HPDE6-E6E7 (cell line): ENCODE measurements around the gene FEZF2.

Experiments
- DNase-seq: peaks from one replicate; pipeline ENCODE4 v3.0.0; 2011; ENCODE audit warnings: missing footprints; ENCODE audit errors: extremely low spot score

Gene FEZF2

DNA sequence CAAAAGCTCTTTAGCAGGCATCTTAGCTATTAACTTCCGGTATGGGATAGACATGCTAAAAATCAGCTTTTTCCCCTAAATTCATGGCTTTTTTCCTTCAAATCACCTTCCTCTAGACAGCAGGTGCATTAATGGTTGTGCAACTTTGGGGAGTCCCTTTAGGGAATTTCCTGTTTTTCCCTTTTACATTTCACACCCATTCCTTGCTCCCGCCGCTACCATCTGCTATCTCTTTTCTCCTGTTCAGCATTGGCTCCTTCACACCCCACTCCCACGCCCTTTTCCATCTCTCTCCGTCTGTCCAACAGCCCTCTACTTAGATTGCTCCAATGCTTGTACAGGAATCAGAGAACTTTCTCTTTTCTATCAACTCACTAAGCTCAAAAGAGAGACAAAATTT, 43.4 kb downstream of the FEZF2 start:
- no peak for DNase-seq

DNA sequence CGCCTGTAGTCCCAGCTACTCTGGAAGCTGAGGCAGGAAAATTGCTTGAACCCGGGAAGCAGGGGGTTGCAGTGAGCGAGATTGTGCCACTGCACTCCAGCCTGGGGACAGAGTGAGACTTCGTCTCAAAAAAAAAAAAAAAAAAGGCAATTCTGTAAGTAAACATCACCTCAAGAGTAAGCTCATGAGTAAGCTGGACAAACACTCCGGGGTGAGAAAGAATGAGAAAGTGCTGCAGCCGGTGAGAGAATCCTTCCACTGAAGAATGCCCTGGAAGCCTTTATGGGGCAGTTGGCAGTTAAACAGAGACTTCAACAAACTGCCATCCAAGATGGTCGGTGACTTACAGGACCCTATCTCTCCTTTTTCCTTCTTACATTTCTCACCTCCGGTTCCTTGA, 47.5 kb downstream of the FEZF2 start:
- no peak for DNase-seq

DNA sequence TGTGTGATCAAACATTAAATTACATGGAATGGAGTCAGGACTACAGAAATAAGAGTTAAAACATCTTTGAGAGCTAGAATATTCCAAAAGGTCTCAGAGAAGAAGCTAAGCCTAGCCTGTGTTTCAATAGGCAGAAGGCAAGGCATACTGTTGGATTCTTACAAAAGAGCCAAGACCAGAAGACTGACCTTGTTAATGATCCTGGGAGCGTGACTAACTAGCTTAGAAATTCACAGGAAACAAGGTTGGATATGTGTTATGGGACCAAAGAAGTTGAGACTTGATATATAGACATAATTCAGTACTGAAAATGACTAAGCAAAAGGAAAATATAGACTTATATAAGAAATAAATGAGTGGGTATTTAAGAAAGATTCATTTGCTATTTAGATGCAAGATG, 50.1 kb downstream of the FEZF2 start:
- DNase-seq = no peak
